GM12891 (cell line): ENCODE measurements around the gene TSHZ2.

Experiments used
- POLR2A ChIP-seq: IDR thresholded peaks from 2 replicates; pipeline ENCODE4 v1.6.1; 2011; ENCODE audit warnings: low read depth, low read length, control low read depth
- POLR2AphosphoS5 ChIP-seq: IDR thresholded peaks from 2 replicates; pipeline ENCODE4 v1.6.1; 2011; ENCODE audit warnings: low read depth, low read length, control low read depth
- TAF1 ChIP-seq: IDR thresholded peaks from 2 replicates; pipeline ENCODE4 v1.6.1; 2011; ENCODE audit warnings: low read depth, low read length, control low read depth

- TF ChIP-seq TAF1 (no peak), POLR2AphosphoS5 (no peak), POLR2A (no peak)
Measured at GRCh38 chr20:53220482-53221307, 248.5 kb downstream of the TSHZ2 start.
